Thoracic aorta (tissue), 2 donors: ENCODE results near the gene MED13L. TPM values are rescaled to one million over a fixed set of nuclear protein-coding genes. Genes with fewer than 3 reads are reported as not detected.
"Not testable (repeated sequence)": the region's sequence is repeated elsewhere in the genome, so short reads cannot be mapped to it uniquely, and the experiment has no call there.

Experiments
- ATAC-seq: fragments of 150-250 bp; one replicate; pipeline ENCODE4 v1.8.0; 2017; ENCODE audit warnings: low read depth; ENCODE audit not compliant: insufficient number of reproducible peaks, low FRiP score
- DNase-seq: peaks from one replicate; pipeline ENCODE4 v3.0.0-alpha.2; 2020; ENCODE audit warnings: low spot score
- H3K27ac ChIP-seq, 2 donors: fragments of 200-600 bp; sonication (generic); 1 replicate in 1 of 2; 2 replicates in 1 of 2; pipeline ENCODE4 v1.5.1; 2016; ENCODE audit warnings: mild to moderate bottlenecking in 2 of 2, moderate library complexity in 2 of 2
- H3K27me3 ChIP-seq: fragments of 200-600 bp; sonication (generic); replicated peaks from 2 replicates; pipeline ENCODE4 v1.6.0; 2016; ENCODE audit warnings: mild to moderate bottlenecking; ENCODE audit not compliant: insufficient read depth
- H3K36me3 ChIP-seq: fragments of 200-600 bp; sonication (generic); one replicate; pipeline ENCODE4 v1.5.1; 2016
- H3K4me1 ChIP-seq, 2 donors: fragments of 200-600 bp; sonication (generic); 1 replicate in 1 of 2; 2 replicates in 1 of 2; pipeline versions ENCODE4 v1.5.1 to v1.6.0; 2016; ENCODE audit warnings: low read depth in 2 of 2, mild to moderate bottlenecking in 1 of 2; ENCODE audit not compliant: control insufficient read depth in 1 of 2
- H3K4me3 ChIP-seq: fragments of 200-600 bp; sonication (generic); 2 replicates; pipeline ENCODE4 v1.5.1; 2016; ENCODE audit warnings: mild to moderate bottlenecking
- H3K9me3 ChIP-seq: fragments of 200-600 bp; sonication (generic); 2 replicates; pipeline ENCODE4 v1.5.1; 2016
- CTCF ChIP-seq: fragments of 200-600 bp; sonication (generic); IDR thresholded peaks from one replicate; pipeline ENCODE4 v1.5.1; 2019; ENCODE audit warnings: antibody characterized with exemption
- total RNA-seq, 2 donors: library from RNA; depleted of rRNA; stranded (reverse); fragments of >200 nt; gene quantifications; one replicate each; pipeline versions ENCODE4 v1.1.0 to v1.2.3, GENCODE V29; 2016

The MED13L gene
- total RNA-seq, 2 donors from 2014 or later = 186 to 221 TPM

GRCh38 chr12:116241157-116241759, 36.2 kb downstream of the MED13L start:
- peaks cover 42 to 68% of the 10 kb centered on the region in 2 donors for H3K4me1 ChIP-seq
- H3K27ac ChIP-seq = no peak overlapping the region
- no peaks in the 10 kb centered on the region for H3K27me3 ChIP-seq
- no peaks in the 10 kb centered on the region for H3K36me3 ChIP-seq
- TF ChIP-seq CTCF = no peak
- H3K4me3 ChIP-seq = no peak overlapping the region
- no peak for ATAC-seq
- H3K9me3 ChIP-seq = no peaks in the 10 kb centered on the region
- no peak for DNase-seq

- not testable (repeated sequence) for H3K36me3 ChIP-seq, H3K9me3 ChIP-seq, H3K27me3 ChIP-seq, ATAC-seq, H3K27ac ChIP-seq, DNase-seq, H3K4me3 ChIP-seq
- peaks cover 22 to 51% of the 10 kb centered on the region in 2 donors for H3K4me1 ChIP-seq
These were observed 38.8 kb downstream of the MED13L start for GRCh38 chr12:116238570-116239119.

- Histone ChIP-seq H3K4me1 (peaks cover 22 to 50% of the 10 kb centered on the region in 2 donors), H3K27me3 (no peaks in the 10 kb centered on the region), H3K27ac (no peak overlapping the region), H3K9me3 (no peaks in the 10 kb centered on the region), H3K4me3 (no peak overlapping the region), H3K36me3 (no peaks in the 10 kb centered on the region)
- TF ChIP-seq CTCF = no peak
- ATAC-seq (no peak), DNase-seq (no peak)
These were observed 39.3 kb downstream of the MED13L start for GRCh38 chr12:116238149-116238548.

GRCh38 chr12:116236976-116237375, 40.5 kb downstream of the MED13L start:
- H3K4me3 ChIP-seq = no peak overlapping the region
- TF ChIP-seq CTCF = no peak
- H3K9me3 ChIP-seq = no peaks in the 10 kb centered on the region
- no peaks in the 10 kb centered on the region for H3K27me3 ChIP-seq
- no peaks in the 10 kb centered on the region for H3K36me3 ChIP-seq
- H3K27ac ChIP-seq = no peak overlapping the region
- peaks cover 21 to 49% of the 10 kb centered on the region in 2 donors for H3K4me1 ChIP-seq
- ATAC-seq (no peak), DNase-seq (no peak)

GRCh38 chr12:116236148-116236731, 41.3 kb downstream of the MED13L start:
- H3K36me3 ChIP-seq = no peaks in the 10 kb centered on the region
- no peaks in the 10 kb centered on the region for H3K9me3 ChIP-seq
- H3K4me1 ChIP-seq = peaks cover 23 to 51% of the 10 kb centered on the region in 2 donors
- H3K4me3 ChIP-seq = no peak overlapping the region
- peak; percentile 47 for TF ChIP-seq CTCF
- H3K27ac ChIP-seq = no peak overlapping the region
- no peak for ATAC-seq
- no peak for DNase-seq
- no peaks in the 10 kb centered on the region for H3K27me3 ChIP-seq

GRCh38 chr12:116234148-116234547, 43.3 kb downstream of the MED13L start:
- not testable (repeated sequence) for H3K4me3 ChIP-seq

More at GRCh38 chr12:116234148-116234547, 43.3 kb downstream of the MED13L start:
- peaks cover 23 to 52% of the 10 kb centered on the region in 2 donors for H3K4me1 ChIP-seq
- ATAC-seq, H3K36me3 ChIP-seq, H3K27ac ChIP-seq, H3K9me3 ChIP-seq, DNase-seq, H3K27me3 ChIP-seq: not testable (repeated sequence)
